GM23338 (cell line): ENCODE data around the gene MRM2. TPM values are rescaled to one million over a fixed set of nuclear protein-coding genes. Genes with fewer than 3 reads are reported as not detected.

Experiments used
- ATAC-seq: fragments of 200-7000 bp; cut with Tn5 transposase; 3 replicates; pipeline ENCODE4 v1.9.1; 2020
- DNase-seq: peaks from one replicate; pipeline ENCODE4 v3.0.0-alpha.2; 2015; ENCODE audit warnings: low spot score
- H2AFZ ChIP-seq: fragments of 200-600 bp; sonication (generic); 2 replicates; pipeline ENCODE4 v1.8.0; 2016; ENCODE audit warnings: antibody characterized with exemption, mild to moderate bottlenecking, moderate library complexity
- H3F3A ChIP-seq: fragments of 200-600 bp; sonication (generic); replicated peaks from 2 replicates; pipeline ENCODE4 v1.8.0; 2017; ENCODE audit warnings: antibody characterized with exemption, mixed run types, low read depth
- H3K27ac ChIP-seq: fragments of 200-600 bp; sonication (generic); 2 replicates; pipeline ENCODE4 v1.6.1; 2016; ENCODE audit warnings: low read depth
- H3K27me3 ChIP-seq: fragments of 200-600 bp; sonication (generic); 2 replicates; pipeline ENCODE4 v1.8.0; 2016; ENCODE audit warnings: mild to moderate bottlenecking, mixed run types, moderate library complexity; ENCODE audit not compliant: insufficient read depth
- H3K36me3 ChIP-seq: fragments of 200-600 bp; sonication (generic); 2 replicates; pipeline ENCODE4 v1.8.0; 2016; ENCODE audit warnings: mild to moderate bottlenecking; ENCODE audit not compliant: insufficient read depth
- H3K4me1 ChIP-seq: fragments of 200-600 bp; sonication (generic); 2 replicates; pipeline ENCODE4 v1.8.0; 2016; ENCODE audit warnings: mild to moderate bottlenecking, moderate library complexity; ENCODE audit not compliant: insufficient read depth
- H3K4me2 ChIP-seq: fragments of 200-600 bp; sonication (generic); 2 replicates; pipeline ENCODE4 v1.7.1; 2017; ENCODE audit warnings: mixed run types
- H3K4me3 ChIP-seq: fragments of 200-600 bp; sonication (generic); 2 replicates; pipeline ENCODE4 v1.6.1; 2016; ENCODE audit warnings: mixed run types
- H3K79me2 ChIP-seq: fragments of 200-600 bp; sonication (generic); replicated peaks from 2 replicates; pipeline ENCODE4 v1.8.0; 2017; ENCODE audit warnings: mild to moderate bottlenecking; ENCODE audit not compliant: insufficient read depth
- H3K9me2 ChIP-seq: fragments of 200-600 bp; sonication (generic); 2 replicates; pipeline ENCODE4 v1.8.0; 2017; ENCODE audit not compliant: insufficient read depth
- H4K20me1 ChIP-seq: fragments of 200-600 bp; sonication (generic); replicated peaks from 2 replicates; pipeline ENCODE4 v1.8.0; 2017; ENCODE audit warnings: mild to moderate bottlenecking; ENCODE audit not compliant: insufficient read depth
- H3K27ac Mint-ChIP-seq: 2 replicates; pipeline ENCODE4 v1.8.0; 2020; ENCODE audit warnings: inconsistent platforms, mild to moderate bottlenecking, moderate library complexity, mixed read lengths
- H3K27me3 Mint-ChIP-seq: 3 replicates; pipeline ENCODE4 v1.8.0; 2022; ENCODE audit warnings: low read depth, mild to moderate bottlenecking, moderate library complexity, mixed read lengths, inconsistent platforms; ENCODE audit not compliant: insufficient read depth, poor library complexity
- H3K36me3 Mint-ChIP-seq: 3 replicates; pipeline ENCODE4 v1.8.0; 2021; ENCODE audit warnings: low read depth, mild to moderate bottlenecking, inconsistent platforms, moderate library complexity, mixed read lengths
- H3K4me1 Mint-ChIP-seq: 3 replicates; pipeline ENCODE4 v1.8.0; 2020; ENCODE audit warnings: mild to moderate bottlenecking, inconsistent platforms, mixed read lengths
- H3K4me3 Mint-ChIP-seq: 3 replicates; pipeline ENCODE4 v1.8.0; 2021; ENCODE audit warnings: moderate library complexity, mild to moderate bottlenecking, inconsistent platforms, mixed read lengths
- H3K9me3 Mint-ChIP-seq: 3 replicates; pipeline ENCODE4 v1.8.0; 2020; ENCODE audit warnings: moderate library complexity, mild to moderate bottlenecking, inconsistent platforms, mixed read lengths
- EZH2 ChIP-seq: fragments of 200-600 bp; sonication (generic); IDR thresholded peaks from one replicate; pipeline ENCODE4 v1.8.0; 2017; ENCODE audit warnings: antibody characterized with exemption, mild to moderate bottlenecking, low read depth; ENCODE audit not compliant: unreplicated experiment
- EZH2phosphoT487 ChIP-seq: fragments of 200-600 bp; sonication (generic); IDR thresholded peaks from one replicate; pipeline ENCODE4 v1.8.1; 2018; ENCODE audit warnings: antibody characterized with exemption; ENCODE audit not compliant: unreplicated experiment
- JUNB ChIP-seq: IDR thresholded peaks from one replicate; pipeline ENCODE4 v1.6.1; 2016; ENCODE audit warnings: antibody characterized with exemption; ENCODE audit not compliant: unreplicated experiment
- NANOG ChIP-seq: IDR thresholded peaks from 2 replicates; pipeline ENCODE4 v1.6.1; 2016; ENCODE audit warnings: antibody characterized with exemption, borderline replicate concordance
- POLR2AphosphoS5 ChIP-seq: IDR thresholded peaks from 2 replicates; pipeline ENCODE4 v1.6.1; 2016; ENCODE audit warnings: antibody characterized with exemption, low read depth
- ZNF331 ChIP-seq: fragments of 250-450 bp; sonication (Bioruptor Pico); IDR thresholded peaks from 2 replicates; pipeline ENCODE4 v1.5.0; 2020; ENCODE audit warnings: low read depth, mild to moderate bottlenecking, moderate library complexity
- polyA plus RNA-seq: library from polyadenylated mRNA; unstranded; fragments of >200 nt; fragmentation: Nextera tagmentation; extraction: Ambion mirVana; gene quantifications from 2 replicates; pipeline ENCODE4 v1.2.1, GENCODE V29; 2016
- total RNA-seq: library from RNA; depleted of rRNA; stranded (reverse); fragments of >200 nt; shearing (Covaris generic); gene quantifications from 2 replicates; pipeline ENCODE4 v1.2.3, GENCODE V29; 2014
- TF ChIP-seq, protein P1 (sequence below): IDR thresholded peaks from 2 replicates; pipeline ENCODE4 v1.6.1; 2016; ENCODE audit warnings: antibody characterized with exemption
- TF ChIP-seq, protein P2 (sequence below): fragments of 250-450 bp; sonication (Bioruptor Pico); IDR thresholded peaks from 2 replicates; pipeline ENCODE4 v1.5.0; 2020; ENCODE audit warnings: mild to moderate bottlenecking, moderate library complexity
- TF ChIP-seq, protein P3 (sequence below), 2 experiments: fragments of 200-600 bp in 1 of 2; sonication (generic) in 1 of 2; conservative IDR thresholded peaks; 2 replicates each; pipeline versions ENCODE4 v1.5.1 to v1.6.1; 2016 to 2017; ENCODE audit warnings: antibody characterized with exemption in 2 of 2, low read depth in 2 of 2, mild to moderate bottlenecking in 2 of 2, moderate library complexity in 1 of 2

The MRM2 gene
- total and polyA plus RNA-seq, 2 experiments from 2014 or later = 30.0 to 37.8 TPM

DNA sequence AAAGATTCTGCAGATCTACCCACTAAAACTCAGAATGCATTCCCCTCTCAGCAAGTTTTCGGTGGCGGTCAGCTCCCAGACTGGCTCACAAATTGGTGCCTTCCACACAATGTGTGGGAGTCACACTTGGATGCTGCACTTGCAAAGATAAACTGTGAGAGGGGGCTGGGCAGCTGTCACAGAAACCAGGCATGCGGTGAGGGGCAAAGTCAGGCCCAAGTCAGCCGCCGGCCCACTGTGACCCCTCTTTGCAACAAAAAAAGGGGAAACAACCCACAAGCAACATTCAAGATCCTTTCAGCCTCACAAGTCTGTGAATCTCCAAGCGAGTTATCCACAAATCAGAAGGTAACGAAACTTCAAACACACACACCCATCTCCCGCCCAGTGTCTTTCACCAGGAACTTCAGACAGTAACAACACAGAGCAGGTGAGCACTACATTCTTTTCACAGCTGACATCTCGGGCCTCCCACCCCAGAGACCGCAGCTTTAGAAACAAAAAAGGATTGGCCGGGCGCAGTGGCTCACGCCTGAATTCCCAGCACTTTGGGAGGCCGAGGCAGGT, 40.3 kb upstream of the MRM2 start:
- Histone ChIP-seq H3K4me3 (no peak overlapping the region), H3K27ac (0 out of 2 replicates have a peak overlapping the region, but pooled peaks have one; percentile 63), H3K4me1 (no peaks in the 10 kb centered on the region; the same call in 1 of the 2 replicates), H3K36me3 (no peaks in the 10 kb centered on the region), H3K27me3 (no peaks in the 10 kb centered on the region), H3K79me2 (peaks cover 31% of the 10 kb centered on the region), H2AFZ (no peak overlapping the region), H3K9me2 (no peaks in the 10 kb centered on the region), H4K20me1 (no peaks in the 10 kb centered on the region; the same call in 1 of the 2 replicates), H3F3A (no peaks in the 10 kb centered on the region), H3K4me2 (no peak overlapping the region)
- Mint-ChIP-seq H3K9me3 (no peaks in the 10 kb centered on the region), H3K27ac (peak overlapping the region; percentile 2; the same call in 1 of the 2 replicates), H3K27me3 (peaks cover 8% of the 10 kb centered on the region), H3K4me1 (peaks cover 12% of the 10 kb centered on the region; the same call in 2 of the 3 replicates), H3K36me3 (no peaks in the 10 kb centered on the region), H3K4me3 (no peak overlapping the region)
- no peak for DNase-seq
- TF ChIP-seq, protein P1, sequence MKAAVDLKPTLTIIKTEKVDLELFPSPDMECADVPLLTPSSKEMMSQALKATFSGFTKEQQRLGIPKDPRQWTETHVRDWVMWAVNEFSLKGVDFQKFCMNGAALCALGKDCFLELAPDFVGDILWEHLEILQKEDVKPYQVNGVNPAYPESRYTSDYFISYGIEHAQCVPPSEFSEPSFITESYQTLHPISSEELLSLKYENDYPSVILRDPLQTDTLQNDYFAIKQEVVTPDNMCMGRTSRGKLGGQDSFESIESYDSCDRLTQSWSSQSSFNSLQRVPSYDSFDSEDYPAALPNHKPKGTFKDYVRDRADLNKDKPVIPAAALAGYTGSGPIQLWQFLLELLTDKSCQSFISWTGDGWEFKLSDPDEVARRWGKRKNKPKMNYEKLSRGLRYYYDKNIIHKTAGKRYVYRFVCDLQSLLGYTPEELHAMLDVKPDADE = no peak
- no peak for TF ChIP-seq EZH2phosphoT487
- peak; percentile 33 for ATAC-seq

DNA sequence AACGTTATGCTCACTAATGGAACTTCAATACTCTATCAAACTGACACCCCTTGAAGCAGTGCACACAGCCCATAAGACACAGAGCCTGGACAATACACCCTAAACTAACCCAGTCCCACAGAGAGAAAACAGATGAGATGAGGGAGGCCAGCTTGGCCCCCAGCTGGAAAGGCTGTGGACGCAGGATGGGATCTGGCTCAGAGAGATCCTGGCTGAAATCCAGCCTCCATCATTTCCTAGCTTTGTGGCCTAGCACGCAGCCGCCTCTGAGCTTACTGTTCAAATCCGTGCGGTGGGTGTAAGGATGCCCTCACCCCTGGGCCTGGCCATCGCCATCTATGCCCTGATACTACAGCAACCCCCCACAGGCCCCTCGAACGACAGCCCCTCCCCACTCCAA, 39.5 kb upstream of the MRM2 start:
- Mint-ChIP-seq H3K36me3 (no peaks in the 10 kb centered on the region), H3K4me1 (peaks cover 12% of the 10 kb centered on the region; the same call in 2 of the 3 replicates), H3K27me3 (peaks cover 8% of the 10 kb centered on the region), H3K4me3 (no peak overlapping the region), H3K9me3 (no peaks in the 10 kb centered on the region), H3K27ac (peak overlapping the region; percentile 2; the same call in 1 of the 2 replicates)
- H3K27ac ChIP-seq = 0 out of 2 replicates have a peak overlapping the region, but pooled peaks have one; percentile 63
- H4K20me1 ChIP-seq = no peaks in the 10 kb centered on the region; the same call in 1 of the 2 replicates
- no peaks in the 10 kb centered on the region for H3K36me3 ChIP-seq
- H3K4me1 ChIP-seq = no peaks in the 10 kb centered on the region; the same call in 1 of the 2 replicates
- H3K79me2 ChIP-seq = peaks cover 31% of the 10 kb centered on the region
- H3K9me2 ChIP-seq = no peaks in the 10 kb centered on the region
- no peaks in the 10 kb centered on the region for H3K27me3 ChIP-seq
- no peak overlapping the region for H3K4me2 ChIP-seq
- H2AFZ ChIP-seq = no peak overlapping the region
- no peaks in the 10 kb centered on the region for H3F3A ChIP-seq
- ATAC-seq = no peak
- DNase-seq = no peak
- H3K4me3 ChIP-seq = no peak overlapping the region
- no peak for TF ChIP-seq EZH2phosphoT487
- TF ChIP-seq EZH2 = no peak
- TF ChIP-seq, protein P2, sequence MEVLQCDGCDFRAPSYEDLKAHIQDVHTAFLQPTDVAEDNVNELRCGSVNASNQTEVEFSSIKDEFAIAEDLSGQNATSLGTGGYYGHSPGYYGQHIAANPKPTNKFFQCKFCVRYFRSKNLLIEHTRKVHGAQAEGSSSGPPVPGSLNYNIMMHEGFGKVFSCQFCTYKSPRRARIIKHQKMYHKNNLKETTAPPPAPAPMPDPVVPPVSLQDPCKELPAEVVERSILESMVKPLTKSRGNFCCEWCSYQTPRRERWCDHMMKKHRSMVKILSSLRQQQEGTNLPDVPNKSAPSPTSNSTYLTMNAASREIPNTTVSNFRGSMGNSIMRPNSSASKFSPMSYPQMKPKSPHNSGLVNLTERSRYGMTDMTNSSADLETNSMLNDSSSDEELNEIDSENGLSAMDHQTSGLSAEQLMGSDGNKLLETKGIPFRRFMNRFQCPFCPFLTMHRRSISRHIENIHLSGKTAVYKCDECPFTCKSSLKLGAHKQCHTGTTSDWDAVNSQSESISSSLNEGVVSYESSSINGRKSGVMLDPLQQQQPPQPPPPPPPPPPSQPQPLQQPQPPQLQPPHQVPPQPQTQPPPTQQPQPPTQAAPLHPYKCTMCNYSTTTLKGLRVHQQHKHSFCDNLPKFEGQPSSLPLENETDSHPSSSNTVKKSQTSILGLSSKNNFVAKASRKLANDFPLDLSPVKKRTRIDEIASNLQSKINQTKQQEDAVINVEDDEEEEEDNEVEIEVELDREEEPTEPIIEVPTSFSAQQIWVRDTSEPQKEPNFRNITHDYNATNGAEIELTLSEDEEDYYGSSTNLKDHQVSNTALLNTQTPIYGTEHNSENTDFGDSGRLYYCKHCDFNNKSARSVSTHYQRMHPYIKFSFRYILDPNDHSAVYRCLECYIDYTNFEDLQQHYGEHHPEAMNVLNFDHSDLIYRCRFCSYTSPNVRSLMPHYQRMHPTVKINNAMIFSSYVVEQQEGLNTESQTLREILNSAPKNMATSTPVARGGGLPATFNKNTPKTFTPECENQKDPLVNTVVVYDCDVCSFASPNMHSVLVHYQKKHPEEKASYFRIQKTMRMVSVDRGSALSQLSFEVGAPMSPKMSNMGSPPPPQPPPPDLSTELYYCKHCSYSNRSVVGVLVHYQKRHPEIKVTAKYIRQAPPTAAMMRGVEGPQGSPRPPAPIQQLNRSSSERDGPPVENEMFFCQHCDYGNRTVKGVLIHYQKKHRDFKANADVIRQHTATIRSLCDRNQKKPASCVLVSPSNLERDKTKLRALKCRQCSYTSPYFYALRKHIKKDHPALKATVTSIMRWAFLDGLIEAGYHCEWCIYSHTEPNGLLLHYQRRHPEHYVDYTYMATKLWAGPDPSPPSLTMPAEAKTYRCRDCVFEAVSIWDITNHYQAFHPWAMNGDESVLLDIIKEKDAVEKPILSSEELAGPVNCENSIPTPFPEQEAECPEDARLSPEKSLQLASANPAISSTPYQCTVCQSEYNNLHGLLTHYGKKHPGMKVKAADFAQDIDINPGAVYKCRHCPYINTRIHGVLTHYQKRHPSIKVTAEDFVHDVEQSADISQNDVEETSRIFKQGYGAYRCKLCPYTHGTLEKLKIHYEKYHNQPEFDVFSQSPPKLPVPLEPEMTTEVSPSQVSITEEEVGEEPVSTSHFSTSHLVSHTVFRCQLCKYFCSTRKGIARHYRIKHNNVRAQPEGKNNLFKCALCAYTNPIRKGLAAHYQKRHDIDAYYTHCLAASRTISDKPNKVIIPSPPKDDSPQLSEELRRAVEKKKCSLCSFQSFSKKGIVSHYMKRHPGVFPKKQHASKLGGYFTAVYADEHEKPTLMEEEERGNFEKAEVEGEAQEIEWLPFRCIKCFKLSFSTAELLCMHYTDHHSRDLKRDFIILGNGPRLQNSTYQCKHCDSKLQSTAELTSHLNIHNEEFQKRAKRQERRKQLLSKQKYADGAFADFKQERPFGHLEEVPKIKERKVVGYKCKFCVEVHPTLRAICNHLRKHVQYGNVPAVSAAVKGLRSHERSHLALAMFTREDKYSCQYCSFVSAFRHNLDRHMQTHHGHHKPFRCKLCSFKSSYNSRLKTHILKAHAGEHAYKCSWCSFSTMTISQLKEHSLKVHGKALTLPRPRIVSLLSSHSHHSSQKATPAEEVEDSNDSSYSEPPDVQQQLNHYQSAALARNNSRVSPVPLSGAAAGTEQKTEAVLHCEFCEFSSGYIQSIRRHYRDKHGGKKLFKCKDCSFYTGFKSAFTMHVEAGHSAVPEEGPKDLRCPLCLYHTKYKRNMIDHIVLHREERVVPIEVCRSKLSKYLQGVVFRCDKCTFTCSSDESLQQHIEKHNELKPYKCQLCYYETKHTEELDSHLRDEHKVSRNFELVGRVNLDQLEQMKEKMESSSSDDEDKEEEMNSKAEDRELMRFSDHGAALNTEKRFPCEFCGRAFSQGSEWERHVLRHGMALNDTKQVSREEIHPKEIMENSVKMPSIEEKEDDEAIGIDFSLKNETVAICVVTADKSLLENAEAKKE = no peak
- TF ChIP-seq NANOG = no peak
- TF ChIP-seq, protein P3, sequence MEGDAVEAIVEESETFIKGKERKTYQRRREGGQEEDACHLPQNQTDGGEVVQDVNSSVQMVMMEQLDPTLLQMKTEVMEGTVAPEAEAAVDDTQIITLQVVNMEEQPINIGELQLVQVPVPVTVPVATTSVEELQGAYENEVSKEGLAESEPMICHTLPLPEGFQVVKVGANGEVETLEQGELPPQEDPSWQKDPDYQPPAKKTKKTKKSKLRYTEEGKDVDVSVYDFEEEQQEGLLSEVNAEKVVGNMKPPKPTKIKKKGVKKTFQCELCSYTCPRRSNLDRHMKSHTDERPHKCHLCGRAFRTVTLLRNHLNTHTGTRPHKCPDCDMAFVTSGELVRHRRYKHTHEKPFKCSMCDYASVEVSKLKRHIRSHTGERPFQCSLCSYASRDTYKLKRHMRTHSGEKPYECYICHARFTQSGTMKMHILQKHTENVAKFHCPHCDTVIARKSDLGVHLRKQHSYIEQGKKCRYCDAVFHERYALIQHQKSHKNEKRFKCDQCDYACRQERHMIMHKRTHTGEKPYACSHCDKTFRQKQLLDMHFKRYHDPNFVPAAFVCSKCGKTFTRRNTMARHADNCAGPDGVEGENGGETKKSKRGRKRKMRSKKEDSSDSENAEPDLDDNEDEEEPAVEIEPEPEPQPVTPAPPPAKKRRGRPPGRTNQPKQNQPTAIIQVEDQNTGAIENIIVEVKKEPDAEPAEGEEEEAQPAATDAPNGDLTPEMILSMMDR (conservative IDR thresholded peaks at IDR 0.05; ENCODE audit: low read depth in 2 of 2) = no peak
- no peak for TF ChIP-seq JUNB
- no peak for TF ChIP-seq POLR2AphosphoS5
- TF ChIP-seq ZNF331 (CRISPR knock-in tag) = no peak
